Kidney capillary endothelial cell (primary cell): ENCODE results near the gene SYT14.

Source experiments
- DNase-seq: peaks from one replicate; pipeline ENCODE4 v3.0.0-alpha.2; 2018; ENCODE audit warnings: low spot score

SYT14 gene

GRCh38 chr1:210207597-210208450 lies 269.8 kb downstream of the SYT14 start:
- DNase-seq: no peak

- no peak for DNase-seq
Observed at GRCh38 chr1:210213335-210213734, 275.3 kb downstream of the SYT14 start.

- no peak for DNase-seq
Observed at GRCh38 chr1:210214573-210215409, 276.8 kb downstream of the SYT14 start.

- no peak for DNase-seq
Observed at GRCh38 chr1:210217482-210217881, 279.5 kb downstream of the SYT14 start.

GRCh38 chr1:210218047-210218446 lies 280.0 kb downstream of the SYT14 start:
- no peak for DNase-seq
